HK-2 (cell line): Measurements from ENCODE around the gene DENND4C.
"Not testable (repeated sequence)": the region's sequence is repeated elsewhere in the genome, so short reads cannot be mapped to it uniquely, and the experiment has no call there.

Source experiments
- DNase-seq: peaks from one replicate; pipeline ENCODE4 v3.0.0-alpha.2; 2018; ENCODE audit not compliant: unreplicated experiment

Gene DENND4C

GRCh38 chr9:19224563-19224962 is 5.9 kb upstream of the DENND4C start:
- no peak for DNase-seq

GRCh38 chr9:19229595-19230354 is 718 bp upstream of the DENND4C start:
- DNase-seq: peak; percentile 54

GRCh38 chr9:19231126-19231903 is 822 bp downstream of the DENND4C start:
- DNase-seq: peak; percentile 3

- no peak for DNase-seq
These were observed 1.7 kb downstream of the DENND4C start for GRCh38 chr9:19231904-19232822.

- DNase-seq: no peak
These were observed 2.3 kb downstream of the DENND4C start for GRCh38 chr9:19232823-19233194.

GRCh38 chr9:19233344-19233743 is 2.9 kb downstream of the DENND4C start:
- DNase-seq: no peak

GRCh38 chr9:19239955-19240354 is 9.5 kb downstream of the DENND4C start:
- no peak for DNase-seq

- no peak for DNase-seq
These were observed 11.2 kb downstream of the DENND4C start for GRCh38 chr9:19241728-19242127.

- DNase-seq: no peak
These were observed 13.0 kb downstream of the DENND4C start for GRCh38 chr9:19243366-19244033.

- DNase-seq: no peak
These were observed 16.4 kb downstream of the DENND4C start for GRCh38 chr9:19246891-19247290.

- DNase-seq: no peak
These were observed 16.9 kb downstream of the DENND4C start for GRCh38 chr9:19247420-19247819.

GRCh38 chr9:19250346-19250745 is 19.9 kb downstream of the DENND4C start:
- DNase-seq: not testable (repeated sequence)

GRCh38 chr9:19251203-19251602 is 20.7 kb downstream of the DENND4C start:
- DNase-seq: not testable (repeated sequence)

GRCh38 chr9:19251622-19252021 is 21.1 kb downstream of the DENND4C start:
- DNase-seq: not testable (repeated sequence)

GRCh38 chr9:19252174-19252884 is 21.8 kb downstream of the DENND4C start:
- DNase-seq: no peak

- DNase-seq: no peak
These were observed 22.4 kb downstream of the DENND4C start for GRCh38 chr9:19252885-19253219.

- DNase-seq: no peak
These were observed 24.6 kb downstream of the DENND4C start for GRCh38 chr9:19255112-19255511.

GRCh38 chr9:19255821-19256220 is 25.3 kb downstream of the DENND4C start:
- no peak for DNase-seq

GRCh38 chr9:19259665-19260255 is 29.3 kb downstream of the DENND4C start:
- not testable (repeated sequence) for DNase-seq

GRCh38 chr9:19265602-19266001 is 35.1 kb downstream of the DENND4C start:
- not testable (repeated sequence) for DNase-seq
